OCI-LY3 (cell line): ENCODE measurements around the gene TRIM71.

Experiments
- CTCF ChIP-seq: fragments of 200-600, 300-600 bp; sonication (generic); IDR thresholded peaks from 2 replicates; pipeline ENCODE4 v1.5.1; 2014; ENCODE audit warnings: antibody characterized with exemption, low read length, low read depth
- EZH2phosphoT487 ChIP-seq: fragments of 200-600 bp; shearing (Covaris generic); IDR thresholded peaks from 2 replicates; pipeline ENCODE4 v1.6.1; 2018; ENCODE audit warnings: antibody characterized with exemption, mixed run types, low read depth

- TF ChIP-seq CTCF (no peak), EZH2phosphoT487 (no peak)
These were observed 602 bp downstream of the TRIM71 start for GRCh38 chr3:32818229-32818969.
